ENCODE data around the gene ITLN2.
"Not testable (repeated sequence)": the region's sequence is repeated elsewhere in the genome, so short reads cannot be mapped to it uniquely, and the experiment has no call there.

The ITLN2 gene

GRCh38 chr1:160952129-160952510 is 2.5 kb downstream of the ITLN2 start:
- DNase-seq: no peak

- peak; percentile 59 for DNase-seq
Measured at GRCh38 chr1:160951443-160952128, 3.0 kb downstream of the ITLN2 start.

- DNase-seq: no peak
Measured at GRCh38 chr1:160950657-160951056, 4.0 kb downstream of the ITLN2 start.

- no peak for DNase-seq
Measured at GRCh38 chr1:160949881-160950280, 4.7 kb downstream of the ITLN2 start.

- DNase-seq: peak; percentile 81
Measured at GRCh38 chr1:160949216-160949880, 5.3 kb downstream of the ITLN2 start.

GRCh38 chr1:160947174-160947759 is 7.3 kb downstream of the ITLN2 start:
- DNase-seq: not testable (repeated sequence)

GRCh38 chr1:160945881-160946280 is 8.7 kb downstream of the ITLN2 start:
- not testable (repeated sequence) for DNase-seq

GRCh38 chr1:160945079-160945478 is 9.5 kb downstream of the ITLN2 start:
- DNase-seq: no peak

- DNase-seq: peak; percentile 11
Measured at GRCh38 chr1:160942926-160943325, 11.7 kb downstream of the ITLN2 start.

- not testable (repeated sequence) for DNase-seq
Measured at GRCh38 chr1:160936666-160937065, 17.9 kb downstream of the ITLN2 start.

- no peak for DNase-seq
Measured at GRCh38 chr1:160935527-160936258, 18.9 kb downstream of the ITLN2 start.

GRCh38 chr1:160933305-160933704 is 21.3 kb downstream of the ITLN2 start:
- DNase-seq: not testable (repeated sequence)

- no peak for DNase-seq
Measured at GRCh38 chr1:160925652-160926244, 28.9 kb downstream of the ITLN2 start.

- no peak for DNase-seq
Measured at GRCh38 chr1:160924791-160925651, 29.6 kb downstream of the ITLN2 start.

- DNase-seq: no peak
Measured at GRCh38 chr1:160916666-160917065, 37.9 kb downstream of the ITLN2 start.

GRCh38 chr1:160913229-160913628 is 41.4 kb downstream of the ITLN2 start:
- not testable (repeated sequence) for DNase-seq

- DNase-seq: no peak
Measured at GRCh38 chr1:160911925-160912324, 42.7 kb downstream of the ITLN2 start.

GRCh38 chr1:160911441-160911840 is 43.2 kb downstream of the ITLN2 start:
- DNase-seq: no peak

- peak; percentile 26 for DNase-seq
Measured at GRCh38 chr1:160910170-160910750, 44.3 kb downstream of the ITLN2 start.

- DNase-seq: no peak
Measured at GRCh38 chr1:160907976-160908375, 46.6 kb downstream of the ITLN2 start.

- no peak for DNase-seq
Measured at GRCh38 chr1:160905617-160905989, 49.0 kb downstream of the ITLN2 start.

Data from DMS153 (cell line).